Fibroblast of the aortic adventitia (primary cell): ENCODE measurements around the gene SLC6A18. TPM values are rescaled to one million over a fixed set of nuclear protein-coding genes. Genes with fewer than 3 reads are reported as not detected.

ENCODE experiments used
- DNase-seq: peaks from one replicate; pipeline ENCODE4 v3.0.0-alpha.2; 2010; ENCODE audit warnings: low read depth
- H3K4me3 ChIP-seq: 2 replicates; pipeline ENCODE4 v1.5.1; 2011; ENCODE audit warnings: low read depth, mild to moderate bottlenecking, control low read depth, low read length, moderate library complexity
- total RNA-seq: library from RNA; depleted of rRNA; stranded (reverse); fragments of >200 nt; gene quantifications from 2 replicates; pipeline ENCODE4 v1.2.3, GENCODE V29; 2012; ENCODE audit warnings: low replicate concordance
- TF ChIP-seq, protein P1 (sequence below): IDR thresholded peaks from 2 replicates; pipeline ENCODE4 v1.5.1; 2011; ENCODE audit warnings: mild to moderate bottlenecking, low read length, control low read depth, inconsistent platforms; ENCODE audit not compliant: insufficient read depth

Gene SLC6A18, protein sequence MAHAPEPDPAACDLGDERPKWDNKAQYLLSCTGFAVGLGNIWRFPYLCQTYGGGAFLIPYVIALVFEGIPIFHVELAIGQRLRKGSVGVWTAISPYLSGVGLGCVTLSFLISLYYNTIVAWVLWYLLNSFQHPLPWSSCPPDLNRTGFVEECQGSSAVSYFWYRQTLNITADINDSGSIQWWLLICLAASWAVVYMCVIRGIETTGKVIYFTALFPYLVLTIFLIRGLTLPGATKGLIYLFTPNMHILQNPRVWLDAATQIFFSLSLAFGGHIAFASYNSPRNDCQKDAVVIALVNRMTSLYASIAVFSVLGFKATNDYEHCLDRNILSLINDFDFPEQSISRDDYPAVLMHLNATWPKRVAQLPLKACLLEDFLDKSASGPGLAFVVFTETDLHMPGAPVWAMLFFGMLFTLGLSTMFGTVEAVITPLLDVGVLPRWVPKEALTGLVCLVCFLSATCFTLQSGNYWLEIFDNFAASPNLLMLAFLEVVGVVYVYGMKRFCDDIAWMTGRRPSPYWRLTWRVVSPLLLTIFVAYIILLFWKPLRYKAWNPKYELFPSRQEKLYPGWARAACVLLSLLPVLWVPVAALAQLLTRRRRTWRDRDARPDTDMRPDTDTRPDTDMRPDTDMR
- not detected in 2 replicates for total RNA-seq

DNA sequence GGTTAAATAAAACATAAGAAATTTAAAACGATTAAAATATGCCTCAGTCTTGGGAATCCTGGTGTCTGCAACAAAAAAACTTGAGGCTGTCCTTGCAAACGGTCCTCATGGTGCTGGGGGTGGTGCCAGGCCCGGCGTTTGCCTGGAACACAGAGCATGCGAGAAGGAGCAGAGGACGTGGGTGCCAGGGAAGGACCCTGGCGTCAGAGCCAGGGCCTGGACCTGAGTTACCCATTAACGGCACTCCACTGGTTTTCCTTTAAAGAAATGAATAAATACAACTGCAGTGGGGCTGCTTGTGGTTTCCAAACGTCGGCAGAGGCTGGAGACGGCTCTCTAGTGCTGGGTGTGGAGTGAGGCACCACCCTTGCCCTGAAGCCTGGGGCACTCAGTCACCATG lies at the start of gene SLC6A18:
TSS of gene SLC6A18 (plus strand) at position 301 of the 400 bp plus-strand sequence. CDS start at position 398, 97 bp downstream.
- no peak within 1 kb of the TSS for H3K4me3 ChIP-seq
- DNase-seq, result no peak
- TF ChIP-seq, protein P1, sequence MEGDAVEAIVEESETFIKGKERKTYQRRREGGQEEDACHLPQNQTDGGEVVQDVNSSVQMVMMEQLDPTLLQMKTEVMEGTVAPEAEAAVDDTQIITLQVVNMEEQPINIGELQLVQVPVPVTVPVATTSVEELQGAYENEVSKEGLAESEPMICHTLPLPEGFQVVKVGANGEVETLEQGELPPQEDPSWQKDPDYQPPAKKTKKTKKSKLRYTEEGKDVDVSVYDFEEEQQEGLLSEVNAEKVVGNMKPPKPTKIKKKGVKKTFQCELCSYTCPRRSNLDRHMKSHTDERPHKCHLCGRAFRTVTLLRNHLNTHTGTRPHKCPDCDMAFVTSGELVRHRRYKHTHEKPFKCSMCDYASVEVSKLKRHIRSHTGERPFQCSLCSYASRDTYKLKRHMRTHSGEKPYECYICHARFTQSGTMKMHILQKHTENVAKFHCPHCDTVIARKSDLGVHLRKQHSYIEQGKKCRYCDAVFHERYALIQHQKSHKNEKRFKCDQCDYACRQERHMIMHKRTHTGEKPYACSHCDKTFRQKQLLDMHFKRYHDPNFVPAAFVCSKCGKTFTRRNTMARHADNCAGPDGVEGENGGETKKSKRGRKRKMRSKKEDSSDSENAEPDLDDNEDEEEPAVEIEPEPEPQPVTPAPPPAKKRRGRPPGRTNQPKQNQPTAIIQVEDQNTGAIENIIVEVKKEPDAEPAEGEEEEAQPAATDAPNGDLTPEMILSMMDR, result no peak

DNA sequence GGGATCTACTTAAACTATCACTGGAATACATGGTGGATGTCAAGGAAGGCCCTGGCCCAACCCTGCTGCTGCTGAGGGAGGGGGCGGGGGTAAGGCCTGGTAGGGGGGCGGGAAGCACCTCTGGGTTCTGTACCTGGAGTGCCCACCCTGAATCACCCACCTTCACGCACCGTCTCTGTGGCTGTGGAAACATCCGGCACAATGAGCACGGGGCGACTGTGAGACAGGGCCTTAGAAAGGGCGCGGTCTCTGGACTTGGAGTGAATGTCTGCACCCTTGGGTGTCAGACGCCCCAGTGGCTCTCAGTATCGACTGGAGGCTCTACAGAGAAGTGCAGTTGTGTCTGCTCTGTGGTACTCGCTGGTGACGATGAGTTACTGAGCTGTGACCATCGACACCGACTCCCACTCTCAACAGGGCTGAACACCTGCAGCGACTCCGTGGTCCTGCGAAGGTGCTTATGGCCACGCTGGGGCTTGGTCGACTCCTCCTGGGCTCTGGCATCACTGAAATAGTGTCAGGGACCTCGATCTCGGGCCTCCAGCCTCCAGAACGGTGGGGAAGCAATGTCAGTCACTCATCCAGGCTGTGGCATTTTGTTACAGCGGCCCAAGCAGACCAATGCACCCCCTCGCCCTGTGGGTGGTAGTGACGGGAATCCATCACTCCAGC lies 49.2 kb upstream of the SLC6A18 start:
- TF ChIP-seq, protein P1, result no peak
- H3K4me3 ChIP-seq, result no peak overlapping the region
- DNase-seq, result no peak

DNA sequence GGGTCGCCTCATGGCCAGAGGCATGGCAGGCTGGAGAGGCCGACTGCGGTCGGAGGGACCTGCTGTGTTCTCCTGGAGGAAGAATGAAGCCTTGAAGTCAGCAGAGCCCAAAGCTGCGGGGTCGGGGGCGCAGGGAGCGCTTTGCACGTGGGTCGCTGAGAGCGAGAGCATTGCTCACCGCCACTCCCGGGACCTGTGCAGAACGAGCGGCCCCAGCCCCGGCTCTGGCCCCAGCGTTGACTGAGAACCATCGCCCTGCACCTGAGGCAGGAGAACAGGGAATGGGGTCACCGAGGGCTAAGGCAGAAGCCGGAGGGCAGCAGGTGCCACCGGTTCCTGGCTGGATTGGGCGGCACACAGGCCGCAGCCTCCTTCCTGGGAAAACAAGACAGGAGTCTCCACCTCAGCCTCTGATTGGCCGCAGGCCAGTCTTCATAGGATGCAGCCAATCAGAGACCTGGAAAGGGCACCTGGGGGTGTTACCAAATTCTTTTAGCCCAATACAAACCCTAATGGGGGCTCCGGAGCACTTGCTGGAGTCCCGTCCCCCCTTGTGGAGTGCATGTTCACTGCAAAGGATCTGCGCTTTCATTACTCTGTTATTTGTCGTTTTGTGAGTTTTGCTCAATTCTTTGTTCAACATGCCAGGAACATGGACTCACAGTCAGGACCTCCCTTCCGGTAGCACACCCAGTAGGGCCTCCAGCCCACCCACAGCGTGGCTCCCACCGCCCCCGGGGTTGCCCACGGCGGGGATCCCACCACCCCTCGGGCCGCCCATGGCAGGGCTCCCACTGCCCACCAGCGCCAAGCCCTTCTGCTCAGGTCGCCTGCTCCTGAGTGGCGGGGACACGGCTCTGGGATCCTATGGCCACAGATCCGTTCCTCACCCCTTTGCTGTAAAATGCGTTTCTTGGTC lies 48.4 kb upstream of the SLC6A18 start:
- DNase-seq, result no peak
- no peak overlapping the region for H3K4me3 ChIP-seq
- TF ChIP-seq, protein P1, result no peak

DNA sequence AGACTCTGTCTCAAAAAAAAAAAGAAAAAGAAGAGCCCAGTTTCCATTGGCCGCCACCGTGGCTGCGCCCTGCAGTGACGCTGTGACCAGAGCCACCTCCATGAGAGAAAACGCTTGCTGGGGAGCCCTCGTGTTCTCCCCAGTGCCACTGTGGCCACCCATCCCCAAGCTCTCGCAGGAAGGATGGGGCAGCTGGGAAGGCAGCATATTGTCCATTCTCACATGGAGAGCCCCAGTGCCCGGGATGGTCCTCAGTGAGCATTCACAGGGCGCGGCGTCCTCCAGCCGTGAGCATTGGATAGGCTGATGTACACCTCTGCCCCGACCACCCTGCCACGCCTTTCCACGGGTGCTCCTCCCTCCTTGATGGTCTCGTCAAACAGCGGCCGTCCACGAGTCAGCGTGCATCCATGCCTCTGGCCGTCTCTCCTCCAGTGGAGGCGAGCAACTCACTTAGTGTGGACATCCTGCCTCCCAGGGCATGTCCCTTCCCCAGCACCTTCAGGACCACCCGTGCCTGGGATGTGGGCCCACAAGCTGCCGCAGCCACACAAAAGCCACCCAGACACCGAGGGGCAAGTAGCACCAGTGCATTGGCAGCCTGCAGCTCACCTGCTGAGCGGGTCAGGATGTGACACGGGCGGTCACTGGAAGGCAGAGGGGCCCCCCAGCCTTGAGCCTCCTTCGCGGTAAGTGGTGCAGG lies 47.2 kb upstream of the SLC6A18 start:
- no peak for DNase-seq
- TF ChIP-seq, protein P1, result no peak
- H3K4me3 ChIP-seq, result no peak overlapping the region

DNA sequence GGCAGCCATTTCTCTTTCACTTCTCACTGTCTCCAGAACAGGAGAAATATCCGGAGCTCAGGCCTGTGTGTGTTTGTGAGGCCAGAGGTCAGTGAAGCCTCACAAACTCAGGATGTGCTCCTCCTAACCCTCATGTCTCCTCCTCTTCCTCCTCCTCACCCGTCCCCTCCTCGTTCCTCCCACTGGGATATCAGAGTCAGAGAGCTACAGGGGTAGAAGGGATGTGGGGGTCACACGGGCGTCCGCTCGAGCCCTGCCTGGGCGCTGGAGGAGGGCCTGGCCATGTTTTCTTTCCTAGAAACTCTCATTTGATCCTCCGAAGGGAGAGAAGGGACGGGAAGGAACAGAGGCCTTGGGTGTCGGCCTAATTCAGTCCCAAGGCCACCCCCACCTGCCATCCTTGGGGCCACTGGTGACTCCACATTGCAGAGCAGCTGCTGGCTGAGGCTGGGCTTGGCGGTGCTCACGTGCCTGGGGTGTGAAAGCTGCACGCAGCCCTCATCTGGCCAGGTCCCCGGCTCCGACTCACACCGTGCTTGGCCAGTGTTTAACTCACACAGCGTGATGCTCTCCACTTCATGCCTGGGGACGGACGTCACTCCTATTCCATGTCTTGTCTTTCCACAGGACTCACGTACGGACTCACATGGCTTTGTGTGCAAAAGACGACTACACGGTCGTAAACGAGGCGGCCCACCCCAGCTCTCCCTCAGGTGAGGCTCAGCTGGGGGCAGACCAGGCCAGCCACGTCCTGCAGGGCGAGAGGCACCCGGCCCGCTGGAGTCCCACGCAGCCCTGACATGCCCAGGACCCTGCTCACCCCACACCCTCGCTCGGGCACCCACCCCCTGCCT lies 46.4 kb upstream of the SLC6A18 start:
- DNase-seq, result no peak
- TF ChIP-seq, protein P1, result no peak
- H3K4me3 ChIP-seq, result no peak overlapping the region
